Caco-2 (cell line): ENCODE measurements around the gene DISP3. TPM values are rescaled to one million over a fixed set of nuclear protein-coding genes. Genes with fewer than 3 reads are reported as not detected.

Source experiments
- BruUV-seq: library from RNA; stranded (reverse); fragments of 400-500 nt; replicated peaks from 2 replicates; lab custom pipeline; 2021; lab: Mats Ljungman, UMichigan
- CTCF ChIA-PET: fragments of 300-600 bp; sonication (Branson Sonifier 250); formaldehyde crosslinking; loops from one replicate; lab custom pipeline; 2022; ENCODE audit warnings: antibody characterized with exemption; lab: Charles Lee
- POLR2A ChIA-PET: fragments of 300-600 bp; sonication (Branson Sonifier 250); formaldehyde crosslinking; loops from one replicate; lab custom pipeline; 2022; ENCODE audit warnings: antibody characterized with exemption; lab: Charles Lee
- DNase-seq, 2 experiments: peaks; one replicate each; pipeline versions ENCODE4 v3.0.0 to v3.0.0-alpha.2; 2020 to 2022
- H3K27me3 ChIP-seq: replicated peaks from 2 replicates; pipeline ENCODE4 v1.6.0; 2011; ENCODE audit warnings: low read length; ENCODE audit not compliant: control insufficient read depth, insufficient read depth
- H3K36me3 ChIP-seq: 2 replicates; pipeline ENCODE4 v1.5.1; 2011; ENCODE audit warnings: low read length; ENCODE audit not compliant: control insufficient read depth, insufficient read depth
- H3K4me1 ChIP-seq: fragments of 250-450 bp; sonication (Bioruptor Pico); 2 replicates; pipeline ENCODE4 v1.5.1; 2020; ENCODE audit warnings: mild to moderate bottlenecking
- H3K4me3 ChIP-seq: 2 replicates; pipeline ENCODE4 v1.5.1; 2011; ENCODE audit warnings: low read depth, mild to moderate bottlenecking, control low read depth, low read length
- H3K9me3 ChIP-seq: fragments of 250-450 bp; sonication (Bioruptor Pico); 2 replicates; pipeline ENCODE4 v1.5.1; 2020; ENCODE audit warnings: mild to moderate bottlenecking, moderate library complexity
- H3K27ac Mint-ChIP-seq: one replicate; pipeline ENCODE4 v1.8.0; 2022; ENCODE audit warnings: mixed read lengths; ENCODE audit not compliant: unreplicated experiment
- H3K27me3 Mint-ChIP-seq: one replicate; pipeline ENCODE4 v1.8.0; 2022; ENCODE audit warnings: mixed read lengths; ENCODE audit not compliant: insufficient read depth, unreplicated experiment
- H3K36me3 Mint-ChIP-seq: one replicate; pipeline ENCODE4 v1.8.0; 2022; ENCODE audit warnings: mild to moderate bottlenecking, mixed read lengths; ENCODE audit not compliant: insufficient read depth, unreplicated experiment
- H3K4me1 Mint-ChIP-seq: one replicate; pipeline ENCODE4 v1.8.0; 2022; ENCODE audit warnings: low read depth, mixed read lengths; ENCODE audit not compliant: unreplicated experiment
- H3K4me3 Mint-ChIP-seq: one replicate; pipeline ENCODE4 v1.8.0; 2022; ENCODE audit warnings: mild to moderate bottlenecking, moderate library complexity, mixed read lengths; ENCODE audit not compliant: unreplicated experiment
- H3K9me3 Mint-ChIP-seq: one replicate; pipeline ENCODE4 v1.8.0; 2022; ENCODE audit warnings: mixed read lengths; ENCODE audit not compliant: unreplicated experiment
- intact Hi-C: fragments of 100-400 bp; cut with micrococcal nuclease; formaldehyde crosslinking; loops from one replicate; pipeline ENCODE4 v1.10.0; 2022; ENCODE audit not compliant: unreplicated experiment
- total RNA-seq: library from RNA; stranded (reverse); gene quantifications from 2 replicates; pipeline ENCODE4 v1.2.3, GENCODE V29; 2022
- TF ChIP-seq, protein P1 (sequence below), 2 experiments: fragments of 200-600 bp in 1 of 2; IDR thresholded peaks; 1 replicate in 1 of 2; 2 replicates in 1 of 2; pipeline versions ENCODE4 v1.5.1 to v1.8.0; 2011 to 2022; ENCODE audit warnings: antibody characterized with exemption in 1 of 2, control low read depth in 1 of 2, inconsistent platforms in 1 of 2, low read depth in 1 of 2, low read length in 1 of 2, mild to moderate bottlenecking in 1 of 2, moderate library complexity in 1 of 2; ENCODE audit not compliant: insufficient read depth in 1 of 2, severe bottlenecking in 1 of 2, unreplicated experiment in 1 of 2

Gene DISP3
- total RNA-seq, 1 experiment from 2014 or later = 1.1 TPM

DNA sequence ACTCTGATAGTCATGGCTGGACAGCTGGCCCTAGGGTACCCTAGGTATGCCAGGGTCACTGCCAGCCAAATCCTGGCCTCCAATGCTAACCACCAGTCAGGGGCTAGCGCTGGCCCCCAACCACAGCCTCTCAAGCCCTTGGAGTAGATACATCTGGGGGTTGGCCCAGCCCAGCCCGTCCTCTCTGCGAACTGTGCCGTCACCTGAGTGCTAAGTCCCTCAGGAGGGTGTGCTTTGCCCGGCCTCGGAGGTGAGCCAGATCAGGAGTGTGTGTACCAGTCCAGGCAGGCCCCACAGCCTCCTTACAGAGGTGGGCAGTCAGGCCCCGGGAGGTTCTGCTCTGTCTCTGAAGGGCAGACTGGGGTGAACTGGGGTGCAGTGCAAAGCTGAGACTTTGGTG lies 34.0 kb upstream of the DISP3 start:
- no peaks in the 10 kb centered on the region for H3K4me1 Mint-ChIP-seq
- H3K9me3 ChIP-seq = no peaks in the 10 kb centered on the region
- TF ChIP-seq, protein P1, sequence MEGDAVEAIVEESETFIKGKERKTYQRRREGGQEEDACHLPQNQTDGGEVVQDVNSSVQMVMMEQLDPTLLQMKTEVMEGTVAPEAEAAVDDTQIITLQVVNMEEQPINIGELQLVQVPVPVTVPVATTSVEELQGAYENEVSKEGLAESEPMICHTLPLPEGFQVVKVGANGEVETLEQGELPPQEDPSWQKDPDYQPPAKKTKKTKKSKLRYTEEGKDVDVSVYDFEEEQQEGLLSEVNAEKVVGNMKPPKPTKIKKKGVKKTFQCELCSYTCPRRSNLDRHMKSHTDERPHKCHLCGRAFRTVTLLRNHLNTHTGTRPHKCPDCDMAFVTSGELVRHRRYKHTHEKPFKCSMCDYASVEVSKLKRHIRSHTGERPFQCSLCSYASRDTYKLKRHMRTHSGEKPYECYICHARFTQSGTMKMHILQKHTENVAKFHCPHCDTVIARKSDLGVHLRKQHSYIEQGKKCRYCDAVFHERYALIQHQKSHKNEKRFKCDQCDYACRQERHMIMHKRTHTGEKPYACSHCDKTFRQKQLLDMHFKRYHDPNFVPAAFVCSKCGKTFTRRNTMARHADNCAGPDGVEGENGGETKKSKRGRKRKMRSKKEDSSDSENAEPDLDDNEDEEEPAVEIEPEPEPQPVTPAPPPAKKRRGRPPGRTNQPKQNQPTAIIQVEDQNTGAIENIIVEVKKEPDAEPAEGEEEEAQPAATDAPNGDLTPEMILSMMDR (IDR thresholded peaks at IDR 0.05; ENCODE audit: insufficient read depth in 1 of 2, low read depth in 1 of 2, low read length in 1 of 2, severe bottlenecking in 1 of 2, unreplicated experiment in 1 of 2) = no peak
- ChIA-PET POLR2A (no interaction called here), CTCF (no interaction called here)
- DNase-seq = no peak
- H3K27me3 ChIP-seq = peaks cover 1% of the 10 kb centered on the region; the same call in 1 of the 2 replicates
- no peak overlapping the region for H3K4me3 Mint-ChIP-seq
- H3K4me1 ChIP-seq = no peaks in the 10 kb centered on the region
- peaks cover 31% of the 10 kb centered on the region for H3K27me3 Mint-ChIP-seq
- H3K36me3 Mint-ChIP-seq = no peaks in the 10 kb centered on the region
- BruUV-seq = no TSS peak
- H3K27ac Mint-ChIP-seq = no peak overlapping the region
- intact Hi-C loops = no loop called here
- H3K4me3 ChIP-seq = no peak overlapping the region
- H3K9me3 Mint-ChIP-seq = no peaks in the 10 kb centered on the region
- H3K36me3 ChIP-seq = no peaks in the 10 kb centered on the region

DNA sequence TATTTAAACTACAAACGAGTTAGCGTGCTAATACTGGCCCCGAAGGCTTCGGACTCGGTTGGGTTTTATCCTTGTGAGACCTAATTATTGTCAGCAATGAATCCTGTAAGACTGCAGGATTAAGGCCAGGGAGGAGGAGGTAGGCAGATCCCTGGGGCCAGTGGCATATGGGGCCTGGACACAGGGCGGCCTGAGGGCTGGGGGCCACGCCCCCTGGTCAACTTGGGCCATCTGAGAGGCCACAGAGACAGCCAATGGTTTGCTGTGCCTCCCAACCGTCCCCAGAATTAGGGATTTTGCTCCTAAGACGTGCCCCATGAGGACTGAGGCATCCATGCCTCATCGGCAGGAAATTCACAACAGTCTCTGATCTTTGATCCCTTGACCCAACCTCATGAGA lies 31.1 kb upstream of the DISP3 start:
- no peak for DNase-seq
- H3K4me1 ChIP-seq = no peaks in the 10 kb centered on the region
- H3K27me3 ChIP-seq = peaks cover 4% of the 10 kb centered on the region; the same call in 1 of the 2 replicates
- intact Hi-C loops = no loop called here
- H3K27ac Mint-ChIP-seq = no peak overlapping the region
- no peak overlapping the region for H3K4me3 Mint-ChIP-seq
- H3K4me3 ChIP-seq = no peak overlapping the region
- H3K4me1 Mint-ChIP-seq = no peaks in the 10 kb centered on the region
- ChIA-PET POLR2A (no interaction called here), CTCF (no interaction called here)
- H3K27me3 Mint-ChIP-seq = peaks cover 27% of the 10 kb centered on the region
- no peaks in the 10 kb centered on the region for H3K36me3 ChIP-seq
- no peaks in the 10 kb centered on the region for H3K36me3 Mint-ChIP-seq
- BruUV-seq = no TSS peak
- TF ChIP-seq, protein P1 (IDR thresholded peaks at IDR 0.05; ENCODE audit: insufficient read depth in 1 of 2, low read depth in 1 of 2, low read length in 1 of 2, severe bottlenecking in 1 of 2, unreplicated experiment in 1 of 2) = no peak
- H3K9me3 Mint-ChIP-seq = no peaks in the 10 kb centered on the region
- H3K9me3 ChIP-seq = no peaks in the 10 kb centered on the region

DNA sequence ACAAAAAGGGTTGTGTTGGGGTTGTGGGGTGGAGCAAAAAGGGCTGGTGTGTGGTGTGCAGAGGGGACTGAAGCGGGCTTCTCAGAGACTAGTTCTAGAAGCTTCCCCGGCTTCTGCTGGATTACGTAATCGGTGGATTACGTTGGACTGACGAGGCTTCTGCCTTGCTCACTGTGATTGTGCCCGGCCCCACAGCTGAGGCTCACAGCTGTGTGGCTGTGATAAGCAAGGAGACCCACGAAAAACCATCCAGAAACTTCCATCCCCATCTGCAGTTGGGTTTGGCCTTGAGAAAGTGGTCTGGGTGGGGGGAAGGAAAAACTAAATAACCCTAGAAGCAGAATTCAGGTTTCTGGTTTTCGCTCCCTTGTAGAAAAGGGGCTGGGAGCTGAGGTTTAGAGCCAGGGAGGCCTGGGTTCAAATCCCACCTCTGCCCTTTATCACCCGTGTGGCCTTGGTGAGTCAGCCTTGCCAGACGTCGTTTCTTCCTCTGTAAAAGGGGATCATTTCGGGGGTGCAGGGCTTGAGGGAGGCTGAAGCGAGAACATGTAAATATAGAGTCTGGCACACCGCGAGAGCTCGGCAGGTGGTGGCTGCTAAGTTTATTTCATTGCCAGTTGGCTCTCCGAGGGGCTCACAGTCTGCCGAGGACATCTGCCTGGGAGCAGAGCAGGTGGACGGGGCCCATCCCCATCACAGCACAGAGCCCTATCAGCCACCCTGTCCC lies 30.4 kb upstream of the DISP3 start:
- Mint-ChIP-seq H3K4me3 (no peak overlapping the region), H3K27ac (no peak overlapping the region), H3K9me3 (no peaks in the 10 kb centered on the region), H3K4me1 (no peaks in the 10 kb centered on the region), H3K36me3 (no peaks in the 10 kb centered on the region), H3K27me3 (peaks cover 27% of the 10 kb centered on the region)
- no peaks in the 10 kb centered on the region for H3K9me3 ChIP-seq
- TF ChIP-seq, protein P1 (IDR thresholded peaks at IDR 0.05; ENCODE audit: insufficient read depth in 1 of 2, low read depth in 1 of 2, low read length in 1 of 2, severe bottlenecking in 1 of 2, unreplicated experiment in 1 of 2) = no peak
- no peak for DNase-seq
- ChIA-PET CTCF (no interaction called here), POLR2A (no interaction called here)
- H3K27me3 ChIP-seq = peaks cover 4% of the 10 kb centered on the region; the same call in 1 of the 2 replicates
- no peaks in the 10 kb centered on the region for H3K36me3 ChIP-seq
- BruUV-seq = no TSS peak
- no peaks in the 10 kb centered on the region for H3K4me1 ChIP-seq
- H3K4me3 ChIP-seq = no peak overlapping the region
- intact Hi-C loops = no loop called here
